SHP77 treated with DMSO at 0.1 percent for 48 hours (cell line): ENCODE results near the gene ERAL1.
"Not testable (repeated sequence)": the region's sequence is repeated elsewhere in the genome, so short reads cannot be mapped to it uniquely, and the experiment has no call there.

ENCODE experiments used
- DNase-seq: peaks from one replicate; lab custom pipeline; 2025; lab: John Stamatoyannopoulos, UW

Gene ERAL1

GRCh38 chr17:28899212-28899815, 44.5 kb downstream of the ERAL1 start:
- DNase-seq = no peak

- DNase-seq = no peak
Observed at GRCh38 chr17:28900986-28901726, 46.3 kb downstream of the ERAL1 start.

- DNase-seq = peak; percentile 7
Observed at GRCh38 chr17:28901866-28902818, 47.3 kb downstream of the ERAL1 start.

- DNase-seq = peak; percentile 78
Observed at GRCh38 chr17:28902819-28903545, 48.2 kb downstream of the ERAL1 start, which contains the start of gene DHRS13. Gene DHRS13 (minus strand): TSS chr17:28903079. CDS start chr17:28902944, 135 bp downstream.

- not testable (repeated sequence) for DNase-seq
Observed at GRCh38 chr17:28903546-28903841, 48.7 kb downstream of the ERAL1 start.

- no peak for DNase-seq
Observed at GRCh38 chr17:28904800-28905199, 50.0 kb downstream of the ERAL1 start.

- DNase-seq = no peak
Observed at GRCh38 chr17:28906276-28906675, 51.5 kb downstream of the ERAL1 start.

- no peak for DNase-seq
Observed at GRCh38 chr17:28906706-28907438, 52.1 kb downstream of the ERAL1 start.

GRCh38 chr17:28907709-28908475, 53.1 kb downstream of the ERAL1 start:
- no peak for DNase-seq

GRCh38 chr17:28908640-28909167, 53.9 kb downstream of the ERAL1 start:
- no peak for DNase-seq

GRCh38 chr17:28910534-28910933, 55.7 kb downstream of the ERAL1 start:
- DNase-seq = no peak
